HG02852 (cell line): Measurements from ENCODE around the gene OR2V2.
"Not testable (repeated sequence)": the region's sequence is repeated elsewhere in the genome, so short reads cannot be mapped to it uniquely, and the experiment has no call there.

Experiments used
- ATAC-seq: cut with Tn5 transposase; IDR thresholded peaks from one replicate; pipeline ENCODE4 v1.9.1; 2021; ENCODE audit warnings: mild to moderate bottlenecking, moderate library complexity; ENCODE audit not compliant: unreplicated experiment

The OR2V2 gene

DNA sequence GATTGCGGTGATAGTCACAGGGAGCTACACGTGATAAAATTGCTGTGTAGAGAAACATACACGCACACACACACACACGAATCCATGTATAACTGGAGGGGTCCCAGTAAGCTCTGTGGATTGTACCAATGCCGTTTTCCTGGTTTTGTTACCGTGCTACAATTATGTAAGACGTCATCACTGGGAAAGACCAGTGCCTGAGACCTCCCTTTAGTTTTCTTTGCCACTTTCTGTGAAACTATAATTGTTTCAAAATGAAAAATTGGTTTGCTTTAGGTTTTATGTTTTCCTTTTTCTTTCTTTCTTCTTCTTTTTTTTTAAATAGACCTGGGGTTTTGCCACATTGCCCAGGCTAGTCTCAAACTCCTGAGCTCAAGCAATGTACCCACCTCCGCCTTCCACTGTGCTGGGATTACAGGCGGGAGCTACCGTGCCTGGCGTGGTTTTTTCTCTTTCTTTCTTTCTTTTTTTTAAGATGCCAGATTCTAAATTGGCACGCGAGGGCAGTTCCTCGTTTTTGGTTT lies 21.3 kb downstream of the OR2V2 start:
- no peak for ATAC-seq

DNA sequence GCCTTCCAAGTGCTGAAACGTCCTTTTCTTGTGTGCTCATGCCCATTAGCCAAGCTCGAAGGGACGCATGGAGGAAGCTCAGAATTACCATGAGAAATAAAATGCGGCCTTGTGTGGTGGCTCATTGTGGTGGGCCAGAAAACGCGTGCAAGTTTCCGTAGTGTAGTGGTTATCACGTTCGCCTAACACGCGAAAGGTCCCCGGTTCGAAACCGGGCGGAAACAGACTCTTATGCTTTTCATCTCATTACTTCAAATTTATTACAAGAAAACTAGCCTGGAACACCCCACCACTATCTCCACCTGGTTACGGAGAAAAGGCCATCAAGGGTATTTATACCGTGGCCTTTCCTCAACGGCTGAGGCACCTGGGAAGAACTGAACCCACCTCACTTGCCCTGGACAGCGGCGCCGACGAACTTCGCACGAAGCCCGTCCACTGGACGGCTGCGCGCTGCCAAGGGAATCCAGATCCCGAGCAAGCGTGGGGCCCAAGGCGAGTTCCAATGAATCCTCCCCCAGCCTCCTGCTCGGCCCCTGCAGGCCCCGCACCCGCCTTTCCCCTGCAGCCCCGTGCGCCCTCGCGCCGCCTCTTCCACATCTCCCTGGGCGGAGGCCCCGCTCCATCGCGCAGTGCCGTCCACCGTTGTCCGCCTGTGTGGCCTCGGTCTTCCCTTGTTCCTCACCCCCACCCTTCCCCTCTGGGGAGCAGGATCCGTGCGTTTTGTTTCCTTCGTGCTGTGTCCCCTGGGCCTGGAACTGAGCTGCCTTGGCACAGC lies 22.3 kb downstream of the OR2V2 start:
- ATAC-seq, result peak; percentile 32

DNA sequence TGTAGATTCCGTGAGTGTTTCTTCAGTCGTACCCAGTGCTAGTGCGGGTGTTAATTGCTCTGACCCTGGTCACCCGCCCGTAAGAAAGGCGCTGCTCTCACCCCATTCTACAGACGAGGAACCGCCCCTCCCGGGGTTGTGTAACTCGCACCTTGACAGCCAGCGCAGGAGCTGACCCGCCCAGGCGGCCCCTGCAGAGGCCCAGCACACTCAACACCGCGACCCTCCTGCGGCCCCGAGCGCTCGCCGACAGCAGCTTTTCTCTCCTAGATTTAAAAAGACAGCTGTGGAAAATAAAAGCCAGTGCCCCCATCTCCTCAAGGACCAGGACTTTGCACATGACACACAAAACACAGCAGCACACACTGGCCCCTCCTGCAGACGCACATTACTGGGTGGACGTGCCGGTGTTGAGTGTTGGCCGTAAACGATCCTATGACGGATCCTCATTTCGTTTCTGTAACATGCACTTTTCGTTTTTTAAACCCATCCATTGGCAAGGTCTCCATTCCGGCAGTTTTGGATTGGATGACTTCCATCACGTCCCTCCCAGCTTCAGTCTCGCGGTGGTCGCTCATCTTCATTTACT lies 22.9 kb downstream of the OR2V2 start:
- peak; percentile 8 for ATAC-seq

DNA sequence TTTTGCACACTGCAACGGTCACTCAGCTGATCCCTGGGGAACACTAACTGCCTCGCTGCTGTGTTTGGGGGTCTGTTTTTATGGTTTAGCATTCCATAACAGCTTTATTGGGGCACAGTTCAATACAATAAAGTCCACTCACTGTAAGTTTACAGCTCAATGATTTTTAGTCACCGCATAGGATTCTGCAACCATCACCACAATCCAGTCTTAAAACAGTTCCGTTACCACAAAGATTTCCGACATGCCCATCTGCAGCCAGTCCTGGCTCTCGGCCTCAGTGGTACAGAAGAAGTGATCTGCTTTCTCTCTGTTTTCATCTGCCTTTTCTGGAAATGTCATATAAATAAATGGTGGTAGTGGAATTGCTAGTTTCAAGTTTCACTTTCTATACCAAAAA lies 23.6 kb downstream of the OR2V2 start:
- ATAC-seq, result no peak

DNA sequence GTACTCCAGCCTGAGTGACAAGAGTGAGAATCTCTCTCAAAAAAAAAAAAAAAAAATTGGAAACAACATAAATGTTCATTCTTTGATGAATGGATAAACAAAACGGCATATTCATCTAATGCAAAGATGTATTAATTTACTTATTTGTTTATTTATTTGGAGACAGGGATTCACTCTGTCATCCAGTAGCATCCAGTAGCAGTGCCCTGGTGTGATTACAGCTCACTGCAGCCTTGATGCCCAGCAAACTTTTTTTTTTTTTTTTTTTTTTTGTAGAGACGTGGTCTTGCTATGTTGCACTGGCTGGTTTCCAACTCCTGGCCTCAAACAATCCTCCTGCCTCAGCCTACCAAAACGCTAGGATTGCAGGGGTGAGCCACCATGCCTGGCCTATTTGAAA lies 24.4 kb downstream of the OR2V2 start:
- ATAC-seq, result no peak

DNA sequence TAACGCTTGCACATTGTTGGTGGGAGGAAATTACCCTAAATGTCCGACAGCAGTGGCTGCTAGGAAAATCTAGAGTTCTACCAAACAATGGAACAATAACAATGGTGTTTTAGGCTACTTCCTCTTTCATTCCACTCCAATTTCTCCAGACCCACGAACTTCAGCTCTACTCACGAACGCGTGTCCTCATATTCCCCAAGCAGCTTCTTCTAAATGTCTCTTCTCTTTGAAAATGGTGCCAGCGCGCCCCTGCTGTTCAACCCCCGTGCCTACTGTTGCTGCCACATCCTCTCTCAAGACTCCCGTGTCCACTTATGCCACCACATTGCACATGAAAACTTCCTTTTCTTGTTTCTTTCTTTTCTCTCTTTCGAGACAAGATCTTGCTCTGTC lies 25.6 kb downstream of the OR2V2 start:
- ATAC-seq, result peak; percentile 24

DNA sequence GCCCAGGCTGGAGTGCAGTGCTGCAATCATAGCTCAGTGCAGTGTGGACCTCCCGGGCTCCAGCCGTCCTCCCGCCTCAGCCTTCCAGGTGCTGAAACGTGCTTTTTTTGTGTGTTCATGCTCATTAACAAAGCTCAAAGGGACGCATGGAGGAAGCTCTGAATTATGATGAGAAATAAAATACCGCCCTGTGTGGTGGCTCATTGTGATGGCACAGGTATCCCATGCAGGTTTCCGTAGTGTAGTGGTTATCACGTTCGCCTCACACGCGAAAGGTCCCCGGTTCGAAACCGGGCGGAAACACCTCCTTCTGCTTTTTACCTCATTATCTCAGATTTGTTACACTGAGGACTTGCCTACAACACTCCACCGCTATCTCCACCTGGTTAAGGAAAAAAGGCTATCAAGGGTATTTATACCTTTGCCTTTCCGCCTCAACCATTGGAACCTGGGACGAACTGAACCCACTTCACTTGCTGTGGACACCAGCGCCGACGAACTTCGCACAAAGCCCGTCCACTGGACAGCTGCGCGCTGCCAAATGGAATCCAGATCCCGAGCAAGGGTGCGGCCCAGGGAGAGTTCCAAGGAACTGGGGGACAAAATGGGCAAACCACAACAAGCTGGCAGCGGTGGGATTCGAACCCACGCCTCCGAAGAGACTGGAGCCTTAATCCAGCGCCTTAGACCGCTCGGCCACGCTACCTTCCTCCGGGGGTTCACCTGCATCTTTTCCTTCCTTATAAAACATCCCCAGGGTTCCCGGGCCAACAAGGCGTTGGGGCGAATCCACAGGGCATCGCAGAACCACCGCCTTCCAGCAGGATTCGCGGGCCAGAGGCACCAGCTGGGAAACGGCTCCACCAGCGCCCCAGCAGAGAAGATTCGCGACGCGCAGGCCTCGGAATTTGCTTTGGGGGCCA lies 26.3 kb downstream of the OR2V2 start:
- ATAC-seq, result peak; percentile 41

DNA sequence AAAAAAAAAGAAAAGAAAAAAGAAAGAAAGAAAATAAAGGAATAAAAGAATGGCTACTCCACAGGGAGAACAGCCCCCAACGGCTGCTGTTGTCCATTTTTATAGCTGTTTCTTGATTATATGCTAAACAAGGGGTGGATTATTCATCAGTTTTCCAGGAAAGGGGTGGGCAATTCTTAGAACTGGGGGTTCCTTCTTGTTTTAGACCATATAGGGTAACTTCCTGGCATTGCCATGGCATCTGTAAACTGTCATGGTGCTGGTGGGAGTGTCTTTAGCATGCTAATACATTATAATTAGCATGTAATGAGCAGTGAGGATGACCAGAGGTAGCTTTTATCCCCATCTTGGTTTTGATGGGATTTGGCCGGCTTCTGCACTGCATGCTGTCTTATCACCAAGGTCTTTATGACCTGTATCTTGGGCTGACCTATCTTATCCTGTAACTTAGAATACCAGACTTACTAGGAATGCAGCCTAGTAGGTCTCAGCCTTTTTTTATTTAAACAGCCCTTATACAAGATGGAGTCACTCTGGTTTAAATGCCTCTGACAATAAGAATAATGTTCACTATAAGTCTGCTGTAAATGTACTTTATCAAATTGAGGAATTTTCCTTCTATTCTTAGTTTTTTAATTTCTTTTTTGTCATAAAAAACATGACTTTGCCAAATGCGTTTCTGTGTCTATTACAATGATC lies 29.0 kb downstream of the OR2V2 start:
- no peak for ATAC-seq

DNA sequence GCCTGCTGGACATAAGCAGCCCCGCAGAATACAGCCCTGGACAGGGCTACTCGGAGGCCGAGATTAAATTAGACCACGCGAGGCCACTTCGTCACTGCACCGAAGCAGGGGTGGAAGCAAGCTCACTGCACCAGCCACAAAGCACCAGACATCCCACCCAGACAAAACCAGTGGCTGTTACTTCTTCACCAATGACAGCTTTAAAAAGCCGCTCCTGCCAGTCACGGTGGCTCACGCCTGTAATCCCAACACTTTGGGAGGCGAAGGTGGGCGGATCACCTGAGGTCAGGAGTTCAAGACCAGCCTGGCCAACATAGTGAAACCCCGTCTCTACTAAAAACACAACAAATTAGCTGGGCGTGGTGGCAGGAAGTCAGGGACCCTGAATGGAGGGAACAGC lies 30.2 kb downstream of the OR2V2 start:
- not testable (repeated sequence) for ATAC-seq

DNA sequence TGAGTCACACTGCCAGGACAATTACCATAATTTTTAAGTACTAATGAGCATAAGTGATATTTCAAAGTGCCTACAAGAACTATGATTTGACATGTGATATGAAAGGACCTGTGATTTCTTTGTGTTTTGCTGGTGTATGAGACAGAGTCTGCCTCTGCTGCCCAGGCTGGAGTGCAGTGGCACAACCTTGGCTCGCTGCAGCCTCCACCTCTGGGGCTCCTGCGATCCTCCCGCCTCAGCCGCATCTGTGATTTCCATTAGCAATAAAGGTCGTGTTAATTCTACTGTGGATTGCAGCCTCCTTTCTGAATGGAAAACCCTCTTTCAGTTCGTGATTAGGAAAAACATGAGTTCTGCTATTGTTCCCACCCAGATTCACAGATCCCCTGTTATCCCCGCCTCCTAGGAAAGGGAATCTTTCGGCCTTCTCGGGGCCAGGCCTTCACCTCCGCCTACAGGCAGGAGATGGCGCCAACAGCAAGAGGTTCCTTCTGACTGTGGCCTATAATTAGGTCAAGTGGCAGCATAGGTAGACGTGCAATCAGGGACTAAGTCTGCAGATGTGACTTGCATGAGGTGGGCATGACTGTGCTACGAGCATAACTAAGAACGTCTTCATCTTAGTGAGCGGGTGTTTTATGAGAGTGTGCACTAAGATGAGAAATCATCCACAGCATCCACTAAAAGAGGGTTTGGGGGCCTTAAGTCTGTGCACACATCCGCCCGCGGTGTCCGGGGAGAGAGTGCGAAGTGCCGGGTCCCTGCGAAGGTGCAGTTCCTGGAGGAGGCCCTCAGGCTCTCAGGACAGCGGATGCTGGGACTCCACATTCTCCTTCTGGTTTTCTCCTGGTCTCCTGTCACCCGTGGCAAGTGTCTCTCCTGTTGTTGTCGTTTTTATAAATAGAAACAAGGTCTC lies 34.5 kb downstream of the OR2V2 start:
- ATAC-seq, result peak; percentile 49

DNA sequence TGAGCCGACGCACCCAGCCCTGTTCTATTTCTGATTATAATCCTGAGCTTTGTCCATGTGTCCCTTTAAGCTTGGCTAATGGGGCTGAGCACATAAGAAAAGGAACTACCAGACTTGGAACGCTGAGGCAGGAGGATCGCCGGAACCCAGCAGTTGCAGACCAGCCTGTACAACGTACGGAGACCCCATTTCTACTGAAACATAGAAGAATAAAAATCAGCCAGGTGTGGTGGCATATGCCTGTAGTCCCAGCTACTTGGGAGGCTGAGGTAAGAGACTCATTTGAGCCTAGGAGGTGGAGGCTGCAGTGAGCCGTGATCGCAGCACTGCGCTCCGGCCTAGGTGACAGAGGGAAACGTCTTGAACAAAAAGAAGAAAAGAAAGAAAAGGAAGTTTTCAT lies 35.3 kb downstream of the OR2V2 start:
- ATAC-seq, result no peak

DNA sequence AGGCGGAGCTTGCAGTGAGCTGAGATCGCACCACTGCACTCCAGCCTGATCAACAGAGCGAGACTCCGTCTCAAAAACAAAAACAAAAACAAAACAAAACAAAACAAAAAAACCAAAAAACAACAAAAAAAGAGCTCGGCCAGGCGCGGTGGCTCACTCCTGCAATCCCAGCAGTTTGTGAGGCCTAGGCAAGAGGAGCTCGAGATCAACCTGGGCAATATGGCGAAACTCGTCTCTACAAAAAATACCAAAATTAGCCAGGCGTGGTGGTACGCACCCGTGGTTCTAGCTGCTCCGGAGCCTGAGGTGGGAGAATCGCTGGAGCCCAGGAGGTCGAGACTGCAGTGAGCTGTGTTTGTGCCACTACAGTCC lies 37.4 kb downstream of the OR2V2 start:
- ATAC-seq, result no peak

DNA sequence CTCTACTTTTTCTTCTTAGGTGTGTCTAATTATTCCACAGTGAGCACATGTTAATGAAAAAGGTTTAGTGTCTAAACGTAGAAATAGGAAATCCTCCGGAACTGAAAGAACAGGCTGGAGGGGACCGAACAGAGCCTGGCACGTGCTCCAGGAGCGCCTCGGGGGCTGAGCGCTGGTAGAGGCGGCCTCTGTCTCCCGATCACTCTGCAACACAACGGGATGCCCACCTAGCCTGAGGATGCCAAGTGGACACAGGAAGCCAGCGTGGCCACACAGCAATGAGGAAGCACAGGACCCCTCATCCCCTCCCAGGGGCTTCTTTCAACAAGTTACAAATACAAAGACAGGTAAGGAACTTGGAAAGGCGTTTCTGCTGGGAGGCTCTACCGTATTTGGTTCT lies 38.2 kb downstream of the OR2V2 start:
- no peak for ATAC-seq

DNA sequence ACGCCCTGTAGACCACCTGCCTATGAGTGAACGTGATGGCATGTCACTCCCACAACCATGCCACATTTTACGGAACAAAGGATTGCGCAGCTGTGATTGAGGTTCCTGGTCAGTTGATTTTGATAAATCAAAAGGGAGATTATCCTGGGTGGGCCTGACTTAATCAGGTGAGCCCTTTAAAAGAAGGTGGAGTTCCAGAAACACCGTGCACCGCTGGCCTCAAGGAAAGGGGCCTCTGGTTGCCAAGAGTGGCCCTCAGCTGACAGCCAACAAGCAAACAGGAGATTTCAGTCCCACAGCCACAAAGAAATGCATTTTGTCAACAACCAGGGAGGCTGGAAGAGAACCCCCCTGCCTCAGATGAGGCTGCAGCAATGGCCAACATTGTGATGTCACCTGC lies 38.6 kb downstream of the OR2V2 start:
- no peak for ATAC-seq

DNA sequence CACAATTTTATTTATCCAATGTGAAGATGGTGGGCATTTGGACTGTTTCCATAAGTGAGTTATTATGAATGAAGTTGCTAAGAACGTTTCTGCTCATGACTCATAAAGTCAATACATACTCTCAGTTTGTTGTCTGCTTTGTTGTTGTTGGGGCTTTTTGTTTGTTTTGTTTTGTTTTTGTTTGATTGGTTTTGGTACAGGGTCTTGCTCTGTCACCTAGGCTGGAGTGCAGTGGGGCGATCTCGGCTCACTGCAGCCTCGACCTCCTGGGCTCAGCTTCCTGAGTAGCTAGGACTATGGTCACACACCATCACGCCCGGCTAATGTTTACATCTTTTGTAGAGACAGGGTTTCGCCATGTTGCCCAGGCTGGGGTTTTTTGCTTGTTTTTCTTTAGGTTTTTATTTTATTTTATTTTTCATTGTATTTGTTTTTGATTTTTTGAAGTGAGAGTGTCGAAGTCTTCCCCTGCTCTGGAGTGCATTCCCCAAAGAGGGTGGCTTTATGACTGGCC lies 39.7 kb downstream of the OR2V2 start:
- ATAC-seq, result no peak

DNA sequence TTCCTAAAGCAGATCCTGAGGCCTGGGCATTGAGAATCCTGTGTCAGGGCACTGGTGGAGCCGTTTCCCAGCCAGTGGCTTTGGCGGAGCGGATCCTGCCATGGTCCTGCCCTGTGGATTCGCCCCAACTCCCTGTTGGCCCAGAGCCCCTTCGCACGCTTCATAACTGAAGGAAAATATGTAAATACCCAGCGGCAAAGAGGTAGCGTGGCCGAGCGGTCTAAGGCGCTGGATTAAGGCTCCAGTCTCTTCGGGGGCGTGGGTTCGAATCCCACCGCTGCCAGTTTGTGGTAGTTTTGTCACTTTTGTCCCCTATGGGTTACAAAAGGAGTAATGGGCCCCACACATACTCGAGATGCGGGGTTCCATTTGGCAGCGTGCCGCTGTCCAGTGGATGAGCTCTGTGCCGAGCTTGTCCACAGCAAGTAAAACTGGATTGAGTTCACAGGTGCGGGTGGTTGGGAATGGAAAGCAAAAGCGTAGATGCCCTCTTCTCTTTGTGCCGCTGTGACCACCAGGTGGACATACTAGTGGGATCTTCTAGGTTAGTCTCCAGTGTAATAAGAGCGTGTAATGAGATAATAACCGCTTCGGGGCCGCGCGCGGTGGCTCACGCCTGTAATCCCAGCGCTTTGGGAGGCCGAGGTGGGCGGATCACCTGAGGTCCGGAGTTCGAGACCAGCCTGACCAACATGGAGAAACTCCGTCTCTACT lies 40.3 kb downstream of the OR2V2 start:
- ATAC-seq, result no peak

DNA sequence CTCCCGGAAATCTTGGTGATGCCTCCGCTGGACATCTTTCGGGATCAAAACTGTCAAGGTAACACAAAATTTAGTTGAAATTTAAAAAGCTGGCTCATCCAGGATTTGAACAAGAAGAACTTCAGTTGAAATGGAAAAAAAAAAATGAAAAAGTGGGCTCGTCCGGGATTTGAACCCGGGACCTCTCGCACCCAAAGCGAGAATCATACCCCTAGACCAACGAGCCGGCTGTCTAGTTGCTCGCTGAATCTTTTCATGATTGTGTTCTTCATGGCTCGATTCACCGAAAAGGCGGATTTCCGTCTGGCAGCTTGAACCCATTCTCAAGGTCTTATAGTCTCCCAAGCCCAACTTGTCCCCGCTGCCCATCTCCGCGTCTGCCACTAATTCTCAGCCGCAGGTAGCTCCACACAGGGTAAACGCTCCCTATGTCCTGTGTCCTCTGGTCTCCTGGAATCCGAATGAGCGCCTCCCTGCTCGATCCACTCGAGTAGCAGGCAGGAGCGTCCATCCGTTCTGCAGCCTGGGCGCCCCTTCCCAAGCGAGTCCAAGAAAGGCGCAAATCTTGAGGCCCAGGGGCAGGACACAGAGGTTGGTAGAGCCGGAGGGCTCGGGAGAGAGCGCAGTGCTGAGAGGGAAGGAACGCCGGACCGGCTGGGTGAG lies 41.4 kb downstream of the OR2V2 start:
- no peak for ATAC-seq

DNA sequence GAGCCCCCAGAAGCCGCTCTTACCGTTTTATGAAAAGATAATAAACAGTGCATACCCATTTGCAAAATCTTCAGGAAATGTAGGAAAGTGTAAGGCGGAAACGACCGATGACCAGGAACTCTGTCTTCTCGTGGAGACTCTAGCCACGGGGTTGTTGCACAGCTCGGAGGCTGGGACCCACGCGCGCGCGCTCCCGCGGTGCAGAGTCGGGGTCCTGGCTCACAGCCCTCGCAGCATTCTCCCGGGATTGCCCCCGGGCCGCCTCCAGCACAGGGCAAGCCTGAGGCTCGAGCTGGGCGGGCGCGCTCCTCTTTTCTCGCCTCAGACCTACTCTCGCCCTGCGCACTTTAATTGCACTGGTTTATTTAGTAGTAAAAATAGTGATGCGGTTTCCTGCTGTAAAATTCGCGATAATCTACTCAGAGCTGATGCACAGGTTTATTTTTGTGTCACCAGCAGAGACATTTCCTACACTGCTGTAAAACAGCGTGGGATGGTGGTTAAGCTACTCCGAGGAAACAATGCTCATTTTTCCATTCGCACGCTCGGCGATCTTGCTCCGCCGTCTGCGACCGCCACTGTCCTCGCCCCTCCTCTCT lies 42.1 kb downstream of the OR2V2 start:
- ATAC-seq, result no peak
